RWPE1 (cell line): ENCODE results near the gene ARHGEF39.

Experiments used
- CTCF ChIA-PET: fragments of 350-600 bp; sonication (Branson Sonifier 250); formaldehyde crosslinking; extraction: SDS; loops from one replicate; lab custom pipeline; 2021; lab: Yijun Ruan, JAX
- POLR2A ChIA-PET: fragments of 400-600 bp; formaldehyde crosslinking; extraction: SDS; loops from one replicate; lab custom pipeline; 2020; ENCODE audit warnings: antibody characterized with exemption; ENCODE audit not compliant: low non-redundant PET; lab: Yijun Ruan, JAX
- DNase-seq: peaks from one replicate; pipeline ENCODE4 v3.0.0; 2012; ENCODE audit warnings: low spot score
- H3K27ac ChIP-seq: fragments of 450-650 bp; 2 replicates; pipeline ENCODE4 v1.5.1; 2017
- TF ChIP-seq, protein P1 (sequence below): fragments of 450-650 bp; conservative IDR thresholded peaks from 2 replicates; pipeline ENCODE4 v1.5.1; 2017; ENCODE audit warnings: low read depth, mild to moderate bottlenecking

ARHGEF39 gene

DNA sequence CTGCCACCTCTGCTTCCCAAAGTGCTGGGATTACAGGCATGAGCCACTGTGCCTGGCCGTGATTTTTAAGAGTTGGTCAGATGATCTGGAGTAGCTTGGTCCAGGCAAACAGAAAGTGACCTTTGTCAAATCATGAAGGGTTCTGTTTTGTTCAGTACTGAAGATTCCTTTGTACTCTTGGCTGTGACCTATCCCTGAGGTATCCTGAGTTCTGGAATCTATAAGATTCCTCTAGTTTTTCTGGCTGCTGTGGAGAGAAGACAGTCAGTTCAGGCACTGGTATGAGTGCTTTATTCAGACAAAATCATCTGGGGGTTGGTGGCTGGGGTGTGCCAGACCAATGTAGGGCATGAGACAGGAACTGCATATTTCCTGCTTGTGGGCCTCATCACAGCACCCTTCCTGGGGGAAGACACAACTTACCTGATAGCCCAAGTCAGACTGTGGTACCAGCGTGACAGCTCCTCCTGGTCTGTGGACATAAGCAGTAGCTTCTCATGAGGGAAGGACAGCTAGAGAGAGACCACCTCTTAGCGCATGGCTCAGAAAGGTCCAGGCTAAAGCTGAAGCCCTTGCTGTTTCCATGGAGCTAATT, 3.1 kb downstream of the ARHGEF39 start:
- peak overlapping the region; percentile 88 for H3K27ac ChIP-seq
- TF ChIP-seq, protein P1, sequence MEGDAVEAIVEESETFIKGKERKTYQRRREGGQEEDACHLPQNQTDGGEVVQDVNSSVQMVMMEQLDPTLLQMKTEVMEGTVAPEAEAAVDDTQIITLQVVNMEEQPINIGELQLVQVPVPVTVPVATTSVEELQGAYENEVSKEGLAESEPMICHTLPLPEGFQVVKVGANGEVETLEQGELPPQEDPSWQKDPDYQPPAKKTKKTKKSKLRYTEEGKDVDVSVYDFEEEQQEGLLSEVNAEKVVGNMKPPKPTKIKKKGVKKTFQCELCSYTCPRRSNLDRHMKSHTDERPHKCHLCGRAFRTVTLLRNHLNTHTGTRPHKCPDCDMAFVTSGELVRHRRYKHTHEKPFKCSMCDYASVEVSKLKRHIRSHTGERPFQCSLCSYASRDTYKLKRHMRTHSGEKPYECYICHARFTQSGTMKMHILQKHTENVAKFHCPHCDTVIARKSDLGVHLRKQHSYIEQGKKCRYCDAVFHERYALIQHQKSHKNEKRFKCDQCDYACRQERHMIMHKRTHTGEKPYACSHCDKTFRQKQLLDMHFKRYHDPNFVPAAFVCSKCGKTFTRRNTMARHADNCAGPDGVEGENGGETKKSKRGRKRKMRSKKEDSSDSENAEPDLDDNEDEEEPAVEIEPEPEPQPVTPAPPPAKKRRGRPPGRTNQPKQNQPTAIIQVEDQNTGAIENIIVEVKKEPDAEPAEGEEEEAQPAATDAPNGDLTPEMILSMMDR: no peak
- ChIA-PET CTCF (interaction anchor here (0.6 to 1.1 kb wide), 5 partner anchors 74 to 172 kb away, joined by 3 to 10 read pairs (median 4); no protein-coding TSS in a partner anchor), POLR2A (interaction anchor here (1.0 to 1.1 kb wide), 2 partner anchors 54 to 68 kb away, joined by 3 read pairs; no protein-coding TSS in a partner anchor)
- DNase-seq: no peak

DNA sequence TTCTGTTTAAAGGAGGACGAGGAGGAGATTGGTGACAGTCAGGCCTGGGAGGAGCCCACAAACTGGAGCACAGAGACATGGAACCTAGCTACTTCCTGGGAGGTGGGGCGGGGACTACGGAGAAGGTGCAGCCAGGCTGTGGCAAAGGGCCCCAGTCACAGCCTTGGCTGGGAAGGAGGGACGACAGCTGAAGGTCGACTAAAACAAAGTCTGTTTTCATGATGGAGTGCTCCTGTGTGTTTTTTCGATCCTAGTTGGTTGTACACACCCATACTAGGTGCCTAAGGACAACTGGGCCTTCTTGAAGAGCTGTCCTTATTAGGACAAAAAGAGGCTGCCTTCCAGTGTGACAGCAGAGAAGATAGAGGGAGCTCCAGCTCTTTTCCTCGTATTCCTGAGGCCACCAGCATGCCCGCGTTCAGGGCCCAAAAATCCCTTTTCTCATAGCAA, 4.0 kb downstream of the ARHGEF39 start:
- TF ChIP-seq, protein P1: peak; percentile 54
- POLR2A ChIA-PET: interaction anchor here (0.7 to 1.1 kb wide), 3 partner anchors 28 to 69 kb away, joined by 3 read pairs; partner anchors contain the start of gene TPM2
- DNase-seq: no peak
- H3K27ac ChIP-seq: peak overlapping the region; percentile 60
- CTCF ChIA-PET: interaction anchor here (0.6 to 1.2 kb wide), 7 partner anchors 15 to 347 kb away, joined by 3 to 10 read pairs (median 4); no protein-coding TSS in a partner anchor

DNA sequence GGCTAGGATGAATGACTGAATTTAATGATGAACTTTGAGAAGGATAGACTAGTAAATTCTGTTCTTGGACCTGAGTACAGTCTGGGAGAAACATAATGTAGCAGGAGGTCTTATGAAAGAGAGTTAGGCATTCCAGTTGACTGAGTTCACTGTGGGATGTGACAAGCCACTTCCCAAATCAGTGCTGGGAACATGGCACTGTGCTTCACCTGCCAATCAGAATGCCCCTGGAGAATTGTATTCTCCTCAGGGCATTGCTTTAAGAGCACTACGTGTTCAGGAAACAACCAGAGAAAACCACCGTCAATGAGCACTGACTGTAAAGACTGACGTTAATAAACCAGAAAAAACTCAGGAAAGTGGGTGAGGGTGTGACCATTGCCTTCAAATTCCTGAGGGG, 5.7 kb downstream of the ARHGEF39 start:
- TF ChIP-seq, protein P1: no peak
- peak overlapping the region; percentile 60 for H3K27ac ChIP-seq
- ChIA-PET POLR2A (no interaction called here), CTCF (interaction anchor here (0.7 to 2.9 kb wide), 5 partner anchors 12 to 78 kb away, joined by 3 to 21 read pairs (median 7); partner anchors contain the start of genes CREB3 and TLN1)
- no peak for DNase-seq

DNA sequence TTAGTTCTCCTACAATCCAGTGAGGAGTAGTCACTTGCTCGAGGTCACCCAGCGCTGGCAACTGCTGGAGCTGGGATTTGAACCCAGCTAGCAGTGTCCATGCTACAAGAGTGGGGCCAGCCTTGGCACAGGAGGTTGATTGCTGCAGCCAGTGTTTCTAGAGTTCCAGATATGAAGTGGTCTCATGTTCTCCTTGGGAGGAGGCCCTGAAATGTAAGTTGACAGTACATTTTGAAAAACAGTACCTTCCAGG, 6.1 kb downstream of the ARHGEF39 start:
- TF ChIP-seq, protein P1: no peak
- DNase-seq: no peak
- ChIA-PET CTCF (interaction anchor here (0.7 to 2.9 kb wide), 6 partner anchors 12 to 78 kb away, joined by 3 to 21 read pairs (median 8); partner anchors contain the start of genes CREB3 and TLN1), POLR2A (no interaction called here)
- peak overlapping the region; percentile 92 for H3K27ac ChIP-seq

DNA sequence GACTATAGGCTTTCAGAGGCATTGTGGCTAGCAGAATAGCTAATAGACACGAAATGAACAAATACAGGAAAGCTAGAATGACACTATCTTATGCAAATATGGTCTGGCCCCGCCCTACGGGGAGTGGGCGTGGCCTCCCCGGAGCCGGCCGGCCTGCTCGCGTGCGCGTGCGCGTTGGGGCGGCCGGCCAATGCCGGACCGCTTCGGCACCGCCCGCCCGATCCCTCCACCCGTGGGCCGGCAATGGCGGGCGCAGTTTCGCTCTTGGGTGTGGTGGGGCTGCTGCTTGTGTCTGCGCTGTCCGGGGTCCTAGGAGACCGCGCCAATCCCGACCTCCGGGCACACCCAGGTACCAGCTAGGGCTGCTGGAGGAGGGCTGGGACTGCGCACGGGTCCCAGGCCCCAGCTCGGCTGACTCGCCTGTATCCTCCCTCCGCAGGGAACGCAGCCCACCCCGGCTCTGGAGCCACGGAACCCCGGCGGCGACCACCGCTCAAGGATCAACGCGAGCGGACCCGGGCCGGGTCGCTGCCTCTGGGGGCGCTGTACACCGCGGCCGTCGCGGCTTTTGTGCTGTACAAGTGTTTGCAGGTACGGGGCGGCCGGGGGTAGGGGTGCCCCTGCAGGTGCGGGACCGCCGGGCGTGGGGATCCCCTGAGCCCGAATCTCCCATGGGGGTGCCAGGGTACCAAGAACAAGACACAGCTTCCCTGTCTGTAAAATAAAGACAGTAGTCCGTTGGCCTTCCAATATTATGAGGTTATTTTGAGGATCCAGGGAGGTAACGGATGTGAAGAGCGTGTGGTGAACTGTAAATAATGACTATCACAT, 6.6 kb downstream of the ARHGEF39 start, which contains the start of gene CCDC107:
Gene CCDC107 (plus strand): TSS at position 156 of the 831 bp plus-strand sequence. CDS start 88 bp downstream, at position 244.
- H3K27ac ChIP-seq: peak within 1 kb of the TSS; percentile 92
- TF ChIP-seq, protein P1: peak; percentile 86
- ChIA-PET POLR2A (interaction anchor here (1.2 kb wide), 1 partner anchor 53 kb away, joined by 3 read pairs; the partner anchor contains the start of gene TESK1), CTCF (interaction anchor here (0.6 to 2.9 kb wide), 14 partner anchors 9 to 241 kb away, joined by 3 to 21 read pairs (median 4); partner anchors contain the start of genes CREB3, TLN1 and TPM2)
- peak; percentile 98 for DNase-seq

- POLR2A ChIA-PET: interaction anchor here (1.2 kb wide), 1 partner anchor 52 kb away, joined by 3 read pairs; the partner anchor contains the start of gene TESK1
- peak; percentile 98 for DNase-seq
- CTCF ChIA-PET: interaction anchor here (0.6 to 2.9 kb wide), 13 partner anchors 9 to 241 kb away, joined by 3 to 21 read pairs (median 4); partner anchors contain the start of genes CREB3, TLN1 and TPM2
- peak within 1 kb of the TSS; percentile 92 for H3K27ac ChIP-seq
- TF ChIP-seq, protein P1: no peak
Measured at GRCh38 chr9:35657546-35658136, 7.4 kb downstream of the ARHGEF39 start, which contains the start of gene RMRP. RMRP (minus strand) TSS chr9:35658019.
